ENCODE measurements around the gene CRB2. TPM values are rescaled to one million over a fixed set of nuclear protein-coding genes. Genes with fewer than 3 reads are reported as not detected.

CRB2 gene
- total and polyA plus RNA-seq, 2 of the 13 experiments (the other 11 are each of a cell fraction or from before 2014, with no cell fraction given), result 0.01 to 0.29 TPM

GRCh38 chr9:123324767-123325183 is 31.2 kb upstream of the CRB2 start (continued):
- TF ChIP-seq MED13 (CRISPR knock-in tag; IDR thresholded peaks at IDR 0.05) (no peak), ZNF343 (CRISPR knock-in tag; IDR thresholded peaks at IDR 0.05) (peak; percentile 37; the same call in 1 of the 2 replicates), ZMYM4 (CRISPR knock-in tag; IDR thresholded peaks at IDR 0.05) (peak; percentile 87), ZNF224 (CRISPR knock-in tag; IDR thresholded peaks at IDR 0.05) (peak; percentile 55; the same call in 1 of the 2 replicates), SNAPC5 (CRISPR knock-in tag; IDR thresholded peaks at IDR 0.05; ENCODE audit: borderline replicate concordance) (no peak), ZEB1 (IDR thresholded peaks at IDR 0.05; ENCODE audit: insufficient replicate concordance, low read depth) (peak; percentile 98), BRD4 (CRISPR knock-in tag; IDR thresholded peaks at IDR 0.05) (no peak), ZFP90 (CRISPR knock-in tag; IDR thresholded peaks at IDR 0.05; ENCODE audit: borderline replicate concordance) (0 out of 2 replicates have a peak, but pooled peaks have one; percentile 43), ZNF17 (CRISPR knock-in tag; IDR thresholded peaks at IDR 0.05) (no peak), ZFP36L2 (CRISPR knock-in tag; IDR thresholded peaks at IDR 0.05) (no peak), DMAP1 (CRISPR knock-in tag; IDR thresholded peaks at IDR 0.05) (0 out of 2 replicates have a peak, but pooled peaks have one; percentile 35), ZBTB38 (CRISPR knock-in tag; IDR thresholded peaks at IDR 0.05) (peak; percentile 77), RNF2 (conservative IDR thresholded peaks at IDR 0.05; ENCODE audit: low read depth) (0 out of 2 replicates have a peak, but pooled peaks have one; percentile 60), ARHGAP35 (CRISPR knock-in tag; IDR thresholded peaks at IDR 0.05; ENCODE audit: borderline replicate concordance) (peak; percentile 34; the same call in 1 of the 2 replicates), BCL6 (CRISPR knock-in tag; IDR thresholded peaks at IDR 0.05) (peak; percentile 95), UBTF (CRISPR knock-in tag; IDR thresholded peaks at IDR 0.05) (peak; percentile 69), ZBTB40 (IDR thresholded peaks at IDR 0.05) (no peak), ZBTB40 (CRISPR knock-in tag; IDR thresholded peaks at IDR 0.05) (peak; percentile 54; the same call in 1 of the 2 replicates)
